Progenitor cell of endocrine pancreas (in vitro differentiated cells): Measurements from ENCODE around the gene ETV7. TPM values are rescaled to one million over a fixed set of nuclear protein-coding genes. Genes with fewer than 3 reads are reported as not detected.

Experiments used
- DNase-seq: peaks from one replicate; pipeline ENCODE4 v3.0.0; 2021; ENCODE audit warnings: low spot score; ENCODE audit not compliant: unreplicated experiment
- H3K27ac Mint-ChIP-seq: 2 replicates; pipeline ENCODE4 v1.8.0; 2021; ENCODE audit warnings: mild to moderate bottlenecking, moderate library complexity, mixed read lengths
- H3K27me3 Mint-ChIP-seq: 2 replicates; pipeline ENCODE4 v1.8.0; 2021; ENCODE audit warnings: mixed read lengths
- H3K36me3 Mint-ChIP-seq: 2 replicates; pipeline ENCODE4 v1.8.0; 2022; ENCODE audit warnings: mixed read lengths; ENCODE audit not compliant: insufficient read depth
- H3K4me1 Mint-ChIP-seq: 2 replicates; pipeline ENCODE4 v1.8.0; 2021; ENCODE audit warnings: low read depth, mixed read lengths
- H3K4me3 Mint-ChIP-seq: 2 replicates; pipeline ENCODE4 v1.8.0; 2021; ENCODE audit warnings: low read depth, mild to moderate bottlenecking, moderate library complexity, mixed read lengths
- H3K9me3 Mint-ChIP-seq: 2 replicates; pipeline ENCODE4 v1.8.0; 2021; ENCODE audit warnings: low read depth, mixed read lengths
- total RNA-seq: library from RNA; stranded (reverse); gene quantifications from 2 replicates; pipeline ENCODE4 v1.2.1, GENCODE V29; 2021
- TF ChIP-seq, protein P1 (sequence below): fragments of 200-600 bp; sonication (generic); IDR thresholded peaks from one replicate; pipeline ENCODE4 v1.5.0; 2021; ENCODE audit warnings: antibody characterized with exemption, mild to moderate bottlenecking; ENCODE audit not compliant: unreplicated experiment

Gene ETV7
- total RNA-seq, 1 donor from 2014 or later, result not detected

GRCh38 chr6:36323062-36323461 is 64.4 kb downstream of the ETV7 start:
- peaks cover 4% of the 10 kb centered on the region for H3K27me3 Mint-ChIP-seq
- no peak overlapping the region for H3K4me3 Mint-ChIP-seq
- no peaks in the 10 kb centered on the region for H3K9me3 Mint-ChIP-seq
- H3K27ac Mint-ChIP-seq, result no peak overlapping the region
- H3K36me3 Mint-ChIP-seq, result no peaks in the 10 kb centered on the region
- TF ChIP-seq, protein P1, sequence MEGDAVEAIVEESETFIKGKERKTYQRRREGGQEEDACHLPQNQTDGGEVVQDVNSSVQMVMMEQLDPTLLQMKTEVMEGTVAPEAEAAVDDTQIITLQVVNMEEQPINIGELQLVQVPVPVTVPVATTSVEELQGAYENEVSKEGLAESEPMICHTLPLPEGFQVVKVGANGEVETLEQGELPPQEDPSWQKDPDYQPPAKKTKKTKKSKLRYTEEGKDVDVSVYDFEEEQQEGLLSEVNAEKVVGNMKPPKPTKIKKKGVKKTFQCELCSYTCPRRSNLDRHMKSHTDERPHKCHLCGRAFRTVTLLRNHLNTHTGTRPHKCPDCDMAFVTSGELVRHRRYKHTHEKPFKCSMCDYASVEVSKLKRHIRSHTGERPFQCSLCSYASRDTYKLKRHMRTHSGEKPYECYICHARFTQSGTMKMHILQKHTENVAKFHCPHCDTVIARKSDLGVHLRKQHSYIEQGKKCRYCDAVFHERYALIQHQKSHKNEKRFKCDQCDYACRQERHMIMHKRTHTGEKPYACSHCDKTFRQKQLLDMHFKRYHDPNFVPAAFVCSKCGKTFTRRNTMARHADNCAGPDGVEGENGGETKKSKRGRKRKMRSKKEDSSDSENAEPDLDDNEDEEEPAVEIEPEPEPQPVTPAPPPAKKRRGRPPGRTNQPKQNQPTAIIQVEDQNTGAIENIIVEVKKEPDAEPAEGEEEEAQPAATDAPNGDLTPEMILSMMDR, result no peak
- DNase-seq, result no peak
- H3K4me1 Mint-ChIP-seq, result peaks cover 2% of the 10 kb centered on the region

GRCh38 chr6:36322591-36322990 is 64.9 kb downstream of the ETV7 start:
- H3K4me1 Mint-ChIP-seq, result peaks cover 2% of the 10 kb centered on the region
- no peaks in the 10 kb centered on the region for H3K9me3 Mint-ChIP-seq
- no peak overlapping the region for H3K4me3 Mint-ChIP-seq
- DNase-seq, result no peak
- H3K27ac Mint-ChIP-seq, result no peak overlapping the region
- peaks cover 4% of the 10 kb centered on the region for H3K27me3 Mint-ChIP-seq
- H3K36me3 Mint-ChIP-seq, result no peaks in the 10 kb centered on the region
- TF ChIP-seq, protein P1, result no peak

DNA sequence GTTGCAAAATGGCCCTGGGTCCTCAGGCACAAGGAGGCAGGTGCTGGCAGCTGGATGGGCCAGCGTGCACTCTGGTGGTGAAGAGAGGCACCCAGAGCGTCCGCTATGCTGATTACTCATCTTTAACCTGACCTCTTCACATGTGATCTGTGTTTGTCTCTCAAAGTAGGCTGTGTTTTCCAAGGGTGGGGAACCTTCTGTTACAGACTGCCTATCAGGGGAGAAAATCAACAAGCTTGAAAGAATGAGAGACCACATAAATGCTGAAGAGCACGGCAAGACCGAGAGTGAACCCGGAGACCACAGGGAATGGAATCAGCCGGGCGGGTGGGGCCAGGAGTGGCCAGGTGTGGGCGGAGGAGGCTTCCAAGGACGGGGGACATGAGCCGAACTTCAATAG is 67.0 kb downstream of the ETV7 start:
- Mint-ChIP-seq H3K4me1 (peaks cover 2% of the 10 kb centered on the region), H3K4me3 (no peak overlapping the region), H3K9me3 (no peaks in the 10 kb centered on the region), H3K36me3 (no peaks in the 10 kb centered on the region), H3K27me3 (peaks cover 4% of the 10 kb centered on the region), H3K27ac (no peak overlapping the region)
- DNase-seq, result no peak
- TF ChIP-seq, protein P1, result no peak

DNA sequence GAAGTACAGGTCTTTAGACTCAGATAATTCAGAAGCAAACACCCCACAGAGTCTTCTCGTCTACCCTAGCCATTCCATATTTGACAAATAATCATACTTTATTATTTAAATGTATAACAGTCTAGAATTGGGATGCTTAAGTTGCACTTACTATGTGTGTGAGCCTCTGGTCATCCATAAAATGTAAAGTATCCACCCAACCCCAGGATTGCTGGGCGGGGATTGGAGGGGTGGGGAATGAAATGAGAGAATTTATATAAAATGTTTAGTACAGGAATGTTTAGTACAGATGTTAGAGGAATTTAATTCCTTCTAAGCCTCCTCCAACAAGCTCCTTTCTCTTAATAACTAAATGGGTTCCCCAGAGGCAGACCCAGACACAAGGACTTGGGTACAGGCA is 67.6 kb downstream of the ETV7 start:
- Mint-ChIP-seq H3K9me3 (no peaks in the 10 kb centered on the region), H3K27ac (no peak overlapping the region), H3K4me3 (no peak overlapping the region), H3K4me1 (peaks cover 2% of the 10 kb centered on the region), H3K27me3 (peaks cover 4% of the 10 kb centered on the region), H3K36me3 (no peaks in the 10 kb centered on the region)
- TF ChIP-seq, protein P1, result no peak
- no peak for DNase-seq

GRCh38 chr6:36319436-36319762 is 68.1 kb downstream of the ETV7 start:
- Mint-ChIP-seq H3K36me3 (no peaks in the 10 kb centered on the region), H3K4me1 (peaks cover 2% of the 10 kb centered on the region), H3K9me3 (no peaks in the 10 kb centered on the region), H3K27me3 (peaks cover 4% of the 10 kb centered on the region), H3K4me3 (no peak overlapping the region), H3K27ac (no peak overlapping the region)
- no peak for DNase-seq
- TF ChIP-seq, protein P1, result no peak
